Stimulated activated CD8-positive, alpha-beta memory T cell treated with anti-CD3 and anti-CD28 coated beads, Interleukin-4, amount 100 ng/mL, for 48 hours (primary cell): ENCODE measurements around the gene KCNJ15.

Source experiments
- DNase-seq: peaks from one replicate; pipeline ENCODE4 v3.0.0-alpha.2; 2020

The KCNJ15 gene

DNA sequence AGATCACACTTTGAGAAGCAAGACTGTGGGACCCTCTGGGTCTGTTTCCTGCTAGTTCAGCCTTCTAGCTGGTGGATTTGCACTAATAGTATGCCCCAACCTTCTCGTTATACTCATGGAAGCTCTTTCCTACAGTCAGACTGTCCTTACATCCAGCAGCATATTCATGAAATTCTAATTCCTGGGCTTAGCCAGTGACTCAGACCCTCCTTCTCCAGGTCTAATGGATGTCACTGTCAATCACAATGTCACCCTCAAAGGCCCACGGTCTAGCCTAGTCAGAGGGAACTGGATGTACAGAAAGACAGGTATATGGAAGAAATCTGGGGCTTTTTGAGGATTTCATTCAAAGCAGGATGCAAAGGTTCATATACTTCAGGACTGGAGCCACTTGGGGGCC lies 72.4 kb downstream of the KCNJ15 start:
- DNase-seq = no peak

DNA sequence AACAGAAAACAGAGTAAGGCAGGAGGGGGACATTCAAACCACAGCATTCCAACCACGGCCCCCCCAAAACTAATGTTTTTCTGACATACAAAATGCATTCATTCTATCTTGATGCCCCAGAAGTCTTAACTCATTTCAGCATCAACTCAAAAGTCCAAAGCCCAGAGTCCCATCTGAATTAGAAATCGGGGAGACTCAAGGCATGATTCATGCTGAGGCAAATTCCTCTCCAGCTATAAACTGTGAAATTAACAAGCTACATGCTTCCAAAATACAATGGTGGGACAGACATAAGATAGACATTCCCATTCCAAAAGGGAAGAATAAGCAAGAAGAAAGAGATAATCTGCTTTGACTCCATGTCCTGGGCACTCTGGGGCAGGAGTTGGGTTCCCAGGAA lies 73.9 kb downstream of the KCNJ15 start:
- DNase-seq = no peak

DNA sequence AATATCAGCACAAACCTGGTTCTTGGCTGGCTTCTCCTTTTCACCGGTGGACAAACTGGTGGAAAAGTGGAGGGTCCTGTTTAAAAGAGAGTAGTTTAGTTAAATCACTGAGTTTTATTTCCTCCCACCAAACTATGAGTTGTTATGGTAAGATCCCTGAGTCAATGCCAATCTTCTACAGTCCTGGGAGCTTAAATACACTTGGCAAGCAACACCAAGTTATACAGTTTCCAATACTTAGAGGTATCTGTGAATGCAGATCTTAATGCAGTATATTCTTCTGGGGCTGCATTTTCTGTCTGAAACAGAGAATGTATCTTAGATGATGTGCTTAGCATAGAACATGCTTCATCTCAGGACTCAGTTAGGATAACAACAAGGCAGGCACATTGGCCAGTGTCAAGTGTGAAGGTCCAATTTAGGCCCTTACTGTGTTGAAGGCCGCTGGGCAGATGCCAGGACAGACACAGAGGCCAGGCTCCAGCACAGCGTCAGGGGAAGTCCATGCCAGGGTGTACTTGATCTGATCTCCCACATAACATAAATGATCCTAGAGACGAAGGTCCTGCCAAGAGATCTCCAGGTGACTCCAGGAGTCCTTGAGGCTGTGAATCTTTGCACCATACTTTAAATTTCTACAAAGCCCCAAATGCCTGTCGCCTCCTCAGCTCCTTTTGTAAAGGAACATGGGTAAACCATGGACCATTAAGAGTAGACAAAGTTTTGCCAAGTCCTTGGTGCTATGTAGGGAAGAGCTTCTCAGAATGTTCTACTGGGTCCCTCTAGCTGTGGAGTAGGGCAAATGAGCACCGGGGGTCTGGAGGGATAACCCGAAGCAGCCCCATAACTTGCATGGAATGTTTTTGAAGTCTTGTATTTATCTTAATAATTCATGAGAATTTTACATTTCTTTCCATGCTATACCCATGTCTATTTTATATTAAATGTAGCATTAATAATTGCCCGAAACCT lies 76.8 kb downstream of the KCNJ15 start:
- no peak for DNase-seq

DNA sequence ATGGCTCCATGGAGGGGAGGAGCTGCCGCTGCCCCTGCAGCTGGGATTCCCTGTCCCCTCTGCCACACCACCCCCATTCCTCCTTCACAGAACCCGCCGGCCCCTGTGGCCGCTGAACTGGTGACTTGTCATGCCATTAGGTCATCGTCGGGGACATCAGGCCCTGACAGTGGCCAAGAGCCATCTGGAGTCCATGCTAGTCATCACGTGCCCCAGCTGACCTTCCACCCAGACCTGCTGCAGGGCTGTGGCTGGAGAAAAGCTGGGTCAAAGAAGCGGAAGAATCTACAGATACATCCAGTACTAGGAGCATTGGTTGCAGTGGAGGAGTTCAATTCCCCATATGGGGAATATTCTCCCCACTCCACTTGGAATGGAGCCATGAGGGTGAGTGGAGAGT lies 78.1 kb downstream of the KCNJ15 start:
- no peak for DNase-seq

DNA sequence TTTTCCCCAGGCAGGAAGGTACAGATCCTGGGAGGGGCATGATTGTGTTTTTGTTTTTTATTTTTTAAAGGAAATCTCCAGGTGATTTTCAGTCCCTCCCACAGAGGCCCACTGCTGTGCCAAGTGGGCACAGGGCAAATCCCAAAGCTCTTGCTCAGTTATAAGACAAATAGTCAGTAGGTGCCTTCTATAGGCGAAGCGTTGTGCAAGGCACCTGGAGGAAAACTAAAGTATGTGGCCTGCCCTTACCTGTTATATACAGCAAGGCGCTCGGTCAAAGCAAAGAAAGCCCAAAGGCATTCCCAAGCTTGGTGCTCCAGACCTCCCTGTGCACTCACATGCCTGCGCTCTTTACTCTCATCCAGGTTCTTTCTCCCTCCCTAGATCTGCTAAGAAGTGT lies 81.0 kb downstream of the KCNJ15 start:
- DNase-seq = no peak

DNA sequence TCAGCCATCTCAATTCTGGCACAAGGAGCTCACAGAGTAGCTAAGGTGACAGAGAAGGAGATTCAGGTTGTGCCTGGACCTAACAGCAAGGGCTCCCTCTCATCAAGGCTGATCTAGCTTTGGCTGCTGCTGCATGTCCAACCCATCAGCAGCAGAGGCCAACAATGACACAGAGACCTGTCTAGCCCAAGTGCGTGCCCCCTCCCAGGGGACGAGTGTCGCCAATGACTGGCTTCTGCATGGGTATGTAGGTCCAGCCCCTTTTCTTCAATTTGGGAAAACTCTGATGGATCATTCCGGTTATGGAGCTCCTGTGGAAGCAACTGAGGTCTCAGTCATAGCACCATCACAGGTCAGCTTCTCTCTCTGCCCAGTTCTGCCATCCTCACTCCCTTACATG lies 83.3 kb downstream of the KCNJ15 start:
- DNase-seq = no peak

DNA sequence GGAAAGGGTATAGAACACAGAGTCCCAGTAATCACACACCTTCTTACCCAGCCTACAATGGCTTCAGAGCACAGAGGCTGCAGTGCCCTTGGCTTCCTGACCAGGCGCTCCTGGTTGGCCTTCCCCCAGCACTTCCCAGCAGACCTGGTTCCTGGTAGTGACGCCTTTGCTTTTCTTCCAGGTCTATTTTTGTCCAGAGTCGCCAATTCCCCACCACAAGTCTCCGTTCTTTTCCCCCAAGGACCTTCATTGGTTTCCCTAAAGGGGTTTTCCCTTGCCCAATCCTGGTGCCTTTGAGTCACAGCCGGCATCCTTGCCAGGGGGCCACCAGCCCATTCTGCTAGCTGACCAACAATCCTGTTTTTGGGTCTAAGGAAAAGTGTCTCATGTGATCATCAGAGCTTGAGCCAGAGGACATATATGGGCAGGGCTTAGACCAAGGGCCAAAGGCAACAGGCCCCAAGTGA lies 84.8 kb downstream of the KCNJ15 start:
- DNase-seq = no peak

DNA sequence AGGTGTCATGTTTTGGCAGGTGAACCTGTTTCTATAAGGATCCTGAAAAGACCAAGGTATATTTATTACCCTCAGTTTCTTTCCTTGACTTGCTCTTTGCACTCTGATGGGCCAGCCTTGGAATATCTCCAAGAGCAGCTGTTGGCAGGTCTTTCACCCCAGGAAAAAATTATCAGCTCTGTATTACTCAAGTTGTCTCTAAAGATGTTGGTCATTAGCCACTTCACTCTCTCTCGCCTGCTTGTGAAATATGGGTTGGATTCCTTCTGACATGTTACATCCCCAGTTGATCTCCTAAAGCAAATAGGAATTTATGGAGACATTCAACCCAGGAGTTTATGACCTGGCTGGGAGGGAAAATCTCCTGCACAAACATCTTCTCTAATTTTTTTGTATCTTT lies 85.9 kb downstream of the KCNJ15 start:
- no peak for DNase-seq

DNA sequence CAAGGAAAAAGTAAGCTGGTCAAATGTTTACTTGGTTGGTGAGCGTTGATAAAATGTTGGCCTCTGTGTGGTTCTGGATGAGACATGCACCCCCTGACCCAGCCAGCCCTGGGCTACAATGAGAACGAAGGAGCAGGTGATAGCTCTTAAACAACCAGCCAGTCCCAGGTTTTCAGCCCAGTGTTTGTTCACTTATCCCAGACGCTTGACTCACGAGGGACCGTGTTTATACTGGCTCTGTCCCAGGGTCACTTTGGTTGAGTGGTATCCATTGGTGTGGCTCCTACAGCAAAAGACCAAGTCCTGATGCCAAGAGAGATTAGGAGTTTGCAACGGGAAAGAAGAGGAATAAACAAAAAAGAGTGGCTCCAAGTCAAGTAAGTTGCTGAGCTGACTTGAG lies 86.9 kb downstream of the KCNJ15 start:
- no peak for DNase-seq

DNA sequence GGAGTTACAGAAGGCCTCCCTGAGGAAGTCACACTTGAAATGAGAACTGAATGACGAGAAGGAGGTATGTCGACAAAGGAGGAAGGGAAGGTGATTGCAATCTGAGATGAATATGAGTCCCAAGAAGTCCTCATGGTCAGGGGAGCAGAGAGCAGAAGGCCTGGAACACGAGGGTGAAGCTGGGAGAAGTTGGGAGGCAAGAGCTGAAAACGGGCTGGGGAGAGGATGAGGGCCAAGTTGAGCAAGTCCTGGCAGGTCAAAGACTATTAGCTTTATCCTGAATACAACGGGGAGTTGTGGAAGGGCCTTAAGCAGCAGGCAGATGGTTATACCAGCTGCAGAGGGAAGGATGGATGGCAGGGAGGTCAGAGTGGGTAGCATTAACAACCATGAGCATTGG lies 89.5 kb downstream of the KCNJ15 start:
- DNase-seq = no peak

DNA sequence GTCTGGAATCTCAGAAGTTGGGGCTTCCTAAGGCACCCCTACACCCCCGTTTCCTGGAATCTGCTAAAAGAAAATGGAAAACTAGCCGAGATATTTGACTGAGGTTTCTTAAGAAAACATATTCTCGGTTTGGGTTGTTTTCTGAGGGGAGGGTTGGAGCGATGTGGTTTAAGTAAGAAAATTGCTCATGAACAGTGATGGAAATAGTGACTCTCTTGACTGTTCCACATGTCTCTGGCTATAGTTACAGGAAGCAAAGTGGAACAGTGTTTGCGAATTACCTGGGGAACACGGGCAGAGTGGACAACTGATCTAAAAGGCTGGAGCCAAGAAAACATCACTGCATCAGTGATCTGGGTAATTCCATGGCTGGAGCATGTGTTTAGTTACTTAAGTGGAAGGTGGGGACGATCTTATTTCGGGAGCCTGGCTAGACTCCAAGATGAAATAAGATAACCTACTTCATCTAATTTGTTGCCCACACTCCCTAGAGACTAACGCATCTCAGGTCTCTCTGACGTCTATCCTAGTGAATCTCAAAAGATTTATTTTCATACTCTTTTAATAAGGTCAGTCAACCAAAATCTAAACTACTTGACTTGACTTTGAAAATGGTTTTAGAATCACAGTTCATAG lies 92.4 kb downstream of the KCNJ15 start:
- no peak for DNase-seq

DNA sequence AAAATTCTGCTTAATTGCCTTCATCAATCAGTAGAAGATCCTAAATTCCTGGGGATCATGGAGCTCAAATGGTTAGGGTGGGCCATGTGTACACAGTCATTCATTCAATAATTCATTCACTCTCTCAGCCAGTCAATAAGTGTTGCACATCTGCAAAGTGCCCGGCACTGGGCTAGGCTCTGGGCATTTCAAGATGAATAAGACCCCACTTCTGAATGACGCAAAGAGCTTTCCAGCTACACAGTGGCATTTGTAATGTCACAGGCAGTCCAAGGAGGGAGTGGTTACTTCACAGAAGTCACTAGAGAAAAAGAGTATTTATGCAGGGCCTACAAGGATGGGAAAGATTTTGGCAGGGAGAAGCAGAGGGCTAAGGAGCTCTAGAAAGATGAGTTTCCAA lies 93.2 kb downstream of the KCNJ15 start:
- DNase-seq = no peak

DNA sequence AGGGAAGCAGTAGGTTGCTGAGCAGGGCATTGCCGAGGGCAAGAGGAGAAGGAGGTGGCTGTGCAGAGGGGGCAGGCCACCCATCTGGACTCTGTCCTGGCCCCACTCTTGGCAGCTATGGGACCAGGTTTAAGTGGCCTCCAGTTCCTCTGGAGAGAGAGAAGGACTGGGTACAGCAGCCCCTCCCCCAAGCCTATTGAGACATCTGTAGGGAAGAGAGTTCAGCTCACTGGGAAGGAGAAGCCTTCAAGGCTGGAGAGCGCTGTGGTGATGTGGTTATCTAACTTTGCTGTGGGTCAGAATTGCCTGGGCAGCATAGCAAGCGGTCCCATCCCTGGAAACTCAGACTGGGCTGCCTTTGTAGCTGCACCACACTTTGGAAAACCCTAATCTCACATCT lies 93.9 kb downstream of the KCNJ15 start:
- DNase-seq = no peak

DNA sequence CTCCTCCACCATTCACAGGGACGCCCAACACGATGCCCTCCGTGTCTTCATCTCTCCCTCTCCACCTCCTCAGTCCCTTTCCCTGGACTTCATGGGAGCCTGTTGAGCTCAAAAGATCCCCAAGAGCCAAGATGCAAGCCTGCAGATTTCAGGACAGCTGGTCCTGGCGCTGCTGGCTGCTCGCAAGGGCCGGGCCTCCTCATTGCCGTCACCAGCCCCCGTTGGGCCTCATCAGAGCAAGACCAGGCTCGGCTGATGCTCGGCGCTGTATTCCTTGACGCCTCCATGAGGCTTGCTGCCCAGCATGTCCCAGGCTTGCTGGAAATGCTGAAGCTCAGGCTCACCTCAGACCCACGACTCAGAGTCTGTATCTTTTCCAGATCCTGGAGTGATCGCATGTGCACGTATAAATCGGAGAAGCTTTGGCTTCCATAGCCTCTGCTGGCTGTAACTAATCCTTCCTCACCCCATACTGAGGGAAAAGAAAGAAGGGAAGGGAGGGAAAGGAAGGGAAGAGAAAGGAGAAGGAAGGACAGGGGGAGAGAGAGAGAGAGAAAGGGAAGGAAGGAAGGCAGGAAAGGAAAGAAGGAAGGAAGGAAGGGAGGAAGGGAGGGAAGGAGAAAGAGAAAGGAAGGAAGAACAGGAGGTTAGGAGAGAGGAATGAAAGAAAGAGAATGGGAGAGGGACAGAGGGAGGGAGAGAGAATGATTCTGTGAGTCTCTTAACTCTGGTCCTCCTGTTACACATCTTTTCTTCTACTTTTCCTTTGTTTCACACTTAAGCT lies 94.6 kb downstream of the KCNJ15 start:
- no peak for DNase-seq

DNA sequence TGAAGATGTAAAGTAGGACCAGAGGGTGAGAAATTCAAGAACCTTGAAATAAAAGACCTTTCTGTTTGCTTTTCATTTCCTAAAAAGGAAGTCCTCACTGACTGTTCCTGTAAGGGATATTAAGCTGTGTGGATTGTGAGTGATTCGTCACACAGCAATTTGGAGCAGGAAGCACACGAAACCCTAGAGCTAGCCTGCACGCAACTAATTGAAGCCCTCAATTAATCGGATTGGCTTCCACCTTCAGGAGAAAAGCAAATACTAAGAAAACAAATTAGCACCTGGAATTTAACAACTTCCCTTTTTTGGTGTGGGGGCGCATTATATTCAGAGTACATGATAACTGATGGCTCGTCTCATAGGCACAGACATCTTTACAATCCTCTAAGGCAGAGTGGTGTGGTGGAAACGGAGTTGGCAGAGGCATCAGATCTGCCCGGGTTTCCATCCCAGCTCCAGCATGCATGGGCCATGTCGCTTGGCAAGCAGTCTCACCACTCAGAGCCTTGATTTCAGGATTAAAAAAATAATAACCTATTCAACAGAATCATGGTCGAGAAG lies 95.2 kb downstream of the KCNJ15 start:
- DNase-seq = no peak

DNA sequence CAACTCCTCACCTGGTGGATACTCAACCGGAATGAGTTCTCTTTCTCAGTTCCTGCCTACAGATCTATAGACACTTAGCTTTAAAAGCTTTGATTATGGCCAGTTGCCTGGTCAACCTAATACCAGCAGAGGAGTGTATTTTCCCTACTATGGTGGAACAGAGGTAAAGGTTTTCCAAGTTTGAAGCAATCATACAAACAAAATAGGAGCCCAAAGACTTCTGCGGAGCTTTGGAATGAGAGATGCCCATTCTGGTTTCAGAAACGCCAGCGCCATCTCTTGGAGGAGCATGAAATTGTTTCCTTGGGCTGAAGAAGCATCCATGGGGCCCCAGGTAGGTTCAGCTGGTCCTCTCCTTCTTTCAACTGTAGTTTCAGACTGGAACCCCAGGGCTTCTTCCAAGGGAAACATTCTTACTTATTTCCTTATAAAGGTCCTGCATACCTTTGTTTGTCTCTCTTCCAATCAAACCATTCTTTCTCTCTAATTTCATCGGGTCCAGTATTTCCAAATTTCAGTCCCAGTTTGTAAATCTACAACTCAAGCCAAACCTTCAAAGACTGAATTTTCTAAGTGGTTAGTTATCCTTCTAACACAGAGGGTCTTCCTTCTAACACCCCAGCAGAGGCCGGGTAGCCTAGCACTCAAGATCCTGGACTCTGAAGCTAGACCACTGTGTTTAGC lies 95.9 kb downstream of the KCNJ15 start:
- peak; percentile 60 for DNase-seq

DNA sequence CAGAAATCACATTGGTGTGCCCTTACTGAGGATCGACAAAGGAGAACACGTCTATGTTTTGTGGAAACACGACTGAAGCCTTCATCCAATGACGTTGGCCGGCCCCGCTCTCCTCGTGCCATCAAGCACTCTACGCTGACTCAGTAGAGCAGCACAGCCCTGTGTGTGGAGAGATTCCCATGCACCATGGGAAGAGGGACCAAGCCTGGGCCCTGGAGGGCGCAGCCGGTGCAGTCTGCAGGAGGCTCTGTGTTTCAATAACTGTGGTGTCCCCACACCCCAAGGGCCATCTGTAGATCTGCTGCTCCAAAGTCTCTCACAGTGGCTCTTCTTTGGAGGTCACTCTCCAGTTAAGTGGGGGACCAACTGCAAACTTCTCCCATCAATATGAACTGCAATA lies 97.4 kb downstream of the KCNJ15 start:
- no peak for DNase-seq

DNA sequence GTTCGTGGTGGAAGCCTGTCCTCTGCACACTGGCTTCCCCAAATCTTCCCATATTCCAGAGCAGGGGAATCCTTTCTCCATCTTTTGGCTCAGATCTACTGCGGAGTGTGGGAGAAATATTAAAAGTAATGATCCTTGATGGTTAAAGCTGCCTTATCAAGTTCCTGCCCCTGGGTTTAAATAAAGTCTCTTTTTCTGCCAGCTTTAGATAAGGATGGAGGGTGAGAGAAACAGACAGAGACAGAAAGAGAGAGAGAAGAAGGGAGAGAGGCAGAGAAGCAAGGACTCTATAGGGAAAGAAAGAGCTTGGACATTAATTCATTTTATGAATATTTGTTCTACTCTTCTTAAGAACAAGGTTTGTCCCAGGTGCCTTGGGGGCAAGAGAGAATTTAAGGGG lies 98.0 kb downstream of the KCNJ15 start:
- DNase-seq = no peak

DNA sequence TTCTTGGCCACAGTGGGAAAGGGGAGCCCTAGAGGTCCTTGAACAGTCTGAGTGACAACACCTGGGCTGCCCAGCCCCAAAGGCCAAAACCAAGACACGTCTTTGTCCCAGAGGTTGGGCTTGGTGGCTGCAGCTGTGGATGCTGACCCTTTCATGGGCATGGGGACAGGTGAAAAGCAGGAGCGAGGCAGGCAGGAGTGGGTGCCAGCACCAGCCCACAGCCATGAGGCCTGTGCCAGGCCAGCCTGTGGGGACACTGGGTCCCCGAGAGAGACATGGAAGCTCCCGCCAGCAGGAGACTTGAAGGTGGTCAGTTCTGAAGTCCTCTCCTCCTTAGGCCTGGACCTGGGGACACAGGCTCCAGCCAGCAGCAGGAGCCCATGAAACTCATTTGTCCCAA lies 98.6 kb downstream of the KCNJ15 start:
- no peak for DNase-seq

DNA sequence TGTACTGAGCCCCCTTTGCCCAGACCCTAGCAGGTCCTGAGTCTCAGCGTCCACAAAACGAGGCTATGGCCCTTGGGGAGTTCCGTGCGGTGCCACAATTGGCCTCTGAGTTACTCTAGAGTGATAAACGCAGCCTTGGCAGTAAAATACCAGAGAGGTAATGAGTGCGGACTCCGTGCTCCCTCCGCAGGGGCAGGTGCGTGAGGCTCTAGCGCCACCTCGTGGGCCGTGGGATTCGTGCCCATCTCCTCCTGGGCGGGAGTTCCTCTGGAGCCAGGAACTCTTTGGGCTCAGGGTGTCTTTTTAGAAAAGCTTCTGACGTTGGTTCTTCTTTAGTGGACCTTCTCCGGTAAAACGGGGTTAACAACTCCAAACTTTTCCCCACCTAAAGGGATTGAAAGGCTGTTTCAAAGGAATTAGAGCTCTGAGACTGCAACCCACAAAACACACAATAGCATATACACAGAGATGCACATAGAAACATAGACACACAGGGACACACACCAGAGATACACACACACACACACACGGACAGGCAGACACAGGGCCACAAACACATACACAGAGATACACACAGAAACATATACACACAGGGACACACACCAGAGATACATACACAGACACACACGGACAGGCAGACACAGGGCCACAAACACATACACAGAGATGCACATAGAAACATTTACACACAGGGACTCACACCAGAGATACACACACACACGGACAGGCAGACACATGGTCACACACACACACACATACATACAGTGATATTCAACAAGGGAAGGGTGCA lies 99.4 kb downstream of the KCNJ15 start:
- peak; percentile 88 for DNase-seq
